ENCODE measurements around the gene NPR1. TPM values are rescaled to one million over a fixed set of nuclear protein-coding genes. Genes with fewer than 3 reads are reported as not detected.

NPR1 gene
- total RNA-seq, 1 donor: 3.9 TPM

- DNase-seq (ENCODE audit: low read depth): no peak
- H3K4me3 ChIP-seq (ENCODE audit: low read depth, low read length): no peak overlapping the region
- TF ChIP-seq CTCF (IDR thresholded peaks at IDR 0.05; ENCODE audit: insufficient read depth, low read depth, low read length): no peak
These were observed 36.3 kb upstream of the NPR1 start for GRCh38 chr1:153642161-153642560.

GRCh38 chr1:153643100-153643499 lies 35.4 kb upstream of the NPR1 start:
- TF ChIP-seq CTCF (IDR thresholded peaks at IDR 0.05; ENCODE audit: insufficient read depth, low read depth, low read length): no peak
- DNase-seq (ENCODE audit: low read depth): no peak
- no peak overlapping the region for H3K4me3 ChIP-seq (ENCODE audit: low read depth, low read length)

GRCh38 chr1:153643816-153644215 lies 34.7 kb upstream of the NPR1 start:
- H3K4me3 ChIP-seq (ENCODE audit: low read depth, low read length): no peak overlapping the region
- DNase-seq (ENCODE audit: low read depth): no peak
- no peak for TF ChIP-seq CTCF (IDR thresholded peaks at IDR 0.05; ENCODE audit: insufficient read depth, low read depth, low read length)

DNA sequence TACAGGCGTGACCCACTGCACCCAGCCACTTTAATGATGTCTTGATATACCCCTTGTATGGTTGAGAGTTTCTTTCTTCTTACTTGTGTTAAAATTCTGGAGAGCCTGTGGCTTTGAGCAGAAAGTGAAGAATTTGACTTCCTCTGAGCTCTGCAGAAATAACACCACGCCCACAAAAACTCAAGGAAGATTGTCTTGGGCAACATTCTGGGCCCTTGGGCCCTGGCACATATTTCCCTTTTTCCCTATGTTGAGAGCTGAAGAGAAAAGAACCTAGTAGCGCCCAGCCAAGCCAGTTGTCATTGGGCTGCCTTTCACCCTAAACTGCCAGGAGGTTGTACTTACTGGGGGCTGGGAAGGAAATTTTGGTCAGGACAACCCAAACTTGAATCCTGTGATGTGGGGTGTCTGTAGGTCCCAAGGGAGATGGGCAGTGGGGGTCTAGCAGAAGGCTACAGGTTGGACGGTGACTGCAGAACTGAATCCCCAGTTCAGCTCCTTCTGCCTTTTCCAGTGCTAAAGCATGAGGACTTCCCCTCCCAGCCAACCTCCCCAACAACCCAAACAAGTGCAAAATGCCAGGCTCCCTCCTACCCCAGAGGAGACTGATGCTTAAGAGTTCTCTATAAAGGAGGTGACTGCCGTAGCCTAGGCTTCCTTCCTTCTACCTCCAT lies 31.7 kb upstream of the NPR1 start:
- no peak for DNase-seq (ENCODE audit: low read depth)
- no peak for TF ChIP-seq CTCF (IDR thresholded peaks at IDR 0.05; ENCODE audit: insufficient read depth, low read depth, low read length)
- H3K4me3 ChIP-seq (ENCODE audit: low read depth, low read length): no peak overlapping the region

GRCh38 chr1:153647346-153647714 lies 31.2 kb upstream of the NPR1 start:
- no peak for TF ChIP-seq CTCF (IDR thresholded peaks at IDR 0.05; ENCODE audit: insufficient read depth, low read depth, low read length)
- H3K4me3 ChIP-seq (ENCODE audit: low read depth, low read length): no peak overlapping the region
- DNase-seq (ENCODE audit: low read depth): no peak

GRCh38 chr1:153648000-153648643 lies 30.4 kb upstream of the NPR1 start:
- no peak overlapping the region for H3K4me3 ChIP-seq (ENCODE audit: low read depth, low read length)
- TF ChIP-seq CTCF (IDR thresholded peaks at IDR 0.05; ENCODE audit: insufficient read depth, low read depth, low read length): no peak
- no peak for DNase-seq (ENCODE audit: low read depth)
